Mesenchymal stem cell (in vitro differentiated cells and primary cell): ENCODE measurements around the gene ZIC4.
A peak's percentile ranks its signal among the peaks of the same experiment; 100 is the strongest.

Source experiments
- DNase-seq: peaks from one replicate; pipeline ENCODE4 v3.0.0-alpha.2; 2013
- H2AFZ ChIP-seq: one replicate; pipeline ENCODE4 v1.6.1; 2013; ENCODE audit warnings: low read depth, mild to moderate bottlenecking, control low read depth, inconsistent platforms, low read length, moderate library complexity
- H2AK5ac ChIP-seq: 2 replicates; pipeline ENCODE4 v1.6.1; 2013; ENCODE audit warnings: low read length, moderate library complexity, mild to moderate bottlenecking, inconsistent platforms; ENCODE audit not compliant: severe bottlenecking
- H2BK120ac ChIP-seq: one replicate; pipeline ENCODE4 v1.6.1; 2013; ENCODE audit warnings: low read depth, mild to moderate bottlenecking, inconsistent platforms, low read length, moderate library complexity
- H2BK12ac ChIP-seq, 2 experiments: one replicate each; pipeline ENCODE4 v1.6.1; 2013; ENCODE audit warnings: inconsistent platforms in 2 of 2, low read length in 2 of 2, mild to moderate bottlenecking in 2 of 2, moderate library complexity in 2 of 2, control low read depth in 1 of 2
- H2BK15ac ChIP-seq: one replicate; pipeline ENCODE4 v1.6.1; 2013; ENCODE audit warnings: mild to moderate bottlenecking, low read depth, inconsistent platforms; ENCODE audit not compliant: poor library complexity, severe bottlenecking
- H2BK5ac ChIP-seq: 2 replicates; pipeline ENCODE4 v1.6.1; 2013; ENCODE audit warnings: low read depth, mild to moderate bottlenecking, low read length, control low read depth, inconsistent platforms; ENCODE audit not compliant: poor library complexity, severe bottlenecking
- H3K14ac ChIP-seq, 2 experiments: one replicate each; pipeline ENCODE4 v1.6.1; 2013; ENCODE audit warnings: inconsistent platforms in 2 of 2, low read length in 2 of 2, control low read depth in 1 of 2, mild to moderate bottlenecking in 1 of 2, moderate library complexity in 1 of 2
- H3K18ac ChIP-seq, 2 experiments: one replicate each; pipeline ENCODE4 v1.6.1; 2013; ENCODE audit warnings: inconsistent platforms in 2 of 2, low read length in 2 of 2, control low read depth in 1 of 2, low read depth in 1 of 2, mild to moderate bottlenecking in 1 of 2
- H3K23ac ChIP-seq, 2 experiments: one replicate each; pipeline ENCODE4 v1.6.1; 2013; ENCODE audit warnings: inconsistent platforms in 2 of 2, low read length in 2 of 2, mild to moderate bottlenecking in 2 of 2, moderate library complexity in 2 of 2, control low read depth in 1 of 2
- H3K27ac ChIP-seq: 2 replicates; pipeline ENCODE4 v1.5.1; 2013; ENCODE audit warnings: mild to moderate bottlenecking, moderate library complexity, low read length, control low read depth, inconsistent platforms; ENCODE audit not compliant: poor library complexity, severe bottlenecking
- H3K27me3 ChIP-seq, 2 experiments: 2 replicates each; pipeline versions ENCODE4 v1.6.1 to v1.7.0; 2013; ENCODE audit warnings: low read length in 2 of 2, mild to moderate bottlenecking in 2 of 2, moderate library complexity in 2 of 2, control low read depth in 1 of 2, inconsistent platforms in 1 of 2; ENCODE audit not compliant: control insufficient read depth in 1 of 2, insufficient read depth in 1 of 2
- H3K36me3 ChIP-seq, 2 experiments: 2 replicates each; pipeline versions ENCODE4 v1.6.1 to v1.7.0; 2013; ENCODE audit warnings: low read length in 2 of 2, control low read depth in 1 of 2, inconsistent platforms in 1 of 2, low read depth in 1 of 2, mild to moderate bottlenecking in 1 of 2; ENCODE audit not compliant: insufficient read depth in 2 of 2, control insufficient read depth in 1 of 2
- H3K4ac ChIP-seq, 2 experiments: one replicate each; pipeline ENCODE4 v1.6.1; 2013; ENCODE audit warnings: inconsistent platforms in 2 of 2, low read length in 2 of 2, mild to moderate bottlenecking in 2 of 2, moderate library complexity in 2 of 2, control low read depth in 1 of 2, low read depth in 1 of 2
- H3K4me1 ChIP-seq: 2 replicates; pipeline ENCODE4 v1.6.1; 2013; ENCODE audit warnings: low read depth, low read length, control low read depth; ENCODE audit not compliant: control insufficient read depth, insufficient read depth
- H3K4me2 ChIP-seq: 2 replicates; pipeline ENCODE4 v1.6.1; 2013; ENCODE audit warnings: low read length, mild to moderate bottlenecking, inconsistent platforms; ENCODE audit not compliant: poor library complexity, severe bottlenecking
- H3K4me3 ChIP-seq, 2 experiments: 2 replicates each; pipeline versions ENCODE4 v1.5.1 to v1.7.0; 2013; ENCODE audit warnings: low read length in 2 of 2, mild to moderate bottlenecking in 2 of 2, control low read depth in 1 of 2, low read depth in 1 of 2; ENCODE audit not compliant: insufficient read depth in 1 of 2
- H3K79me1 ChIP-seq: replicated peaks from 2 replicates; pipeline ENCODE4 v1.6.1; 2013; ENCODE audit warnings: mild to moderate bottlenecking, control low read depth, low read length, inconsistent platforms; ENCODE audit not compliant: poor library complexity, severe bottlenecking
- H3K9ac ChIP-seq: 2 replicates; pipeline ENCODE4 v1.7.0; 2013; ENCODE audit warnings: mild to moderate bottlenecking, low read length, moderate library complexity
- H3K9me3 ChIP-seq: 2 replicates; pipeline ENCODE4 v1.7.0; 2013; ENCODE audit warnings: mild to moderate bottlenecking, low read length; ENCODE audit not compliant: control insufficient read depth
- H4K8ac ChIP-seq: one replicate; pipeline ENCODE4 v1.6.1; 2013; ENCODE audit warnings: inconsistent platforms, mild to moderate bottlenecking, low read length, moderate library complexity
- H4K91ac ChIP-seq: one replicate; pipeline ENCODE4 v1.6.1; 2013; ENCODE audit warnings: mild to moderate bottlenecking, low read length, inconsistent platforms
- WGBS: methylation state at CpG from one replicate; pipeline ENCODE4 v1.1.7; 2013; ENCODE audit warnings: mixed read lengths; 5-methylcytosine and 5-hydroxymethylcytosine counted together

ZIC4 gene

GRCh38 chr3:147361454-147362420 lies 44.6 kb downstream of the ZIC4 start:
- Histone ChIP-seq H3K79me1 (no peaks in the 10 kb centered on the region), H3K27me3 (peaks cover 75 to 99% of the 10 kb centered on the region in 2 experiments), H3K4me3 (no peak overlapping the region), H3K4me1 (peaks cover 8% of the 10 kb centered on the region), H4K8ac (no peak overlapping the region), H3K23ac (no peak overlapping the region), H3K36me3 (no peaks in the 10 kb centered on the region), H3K4ac (no peak overlapping the region), H2BK120ac (no peak overlapping the region), H3K4me2 (peak overlapping the region; percentile 40), H2BK15ac (no peak overlapping the region), H3K27ac (no peak overlapping the region), H2BK5ac (no peak overlapping the region), H2AK5ac (no peak overlapping the region), H3K9me3 (peaks cover 8% of the 10 kb centered on the region), H3K18ac (no peak overlapping the region), H4K91ac (no peak overlapping the region), H2BK12ac (no peak overlapping the region), H2AFZ (no peak overlapping the region), H3K9ac (no peak overlapping the region), H3K14ac (no peak overlapping the region)
- DNase-seq: no peak
- WGBS: 11% methylated on average over 10 of the region's 12 CpGs

GRCh38 chr3:147360646-147361453 lies 45.5 kb downstream of the ZIC4 start:
- no peak overlapping the region for H2BK5ac ChIP-seq
- H3K18ac ChIP-seq: no peak overlapping the region
- H3K27ac ChIP-seq: no peak overlapping the region
- no peak for DNase-seq
- no peak overlapping the region for H4K8ac ChIP-seq
- H3K9me3 ChIP-seq: peaks cover 8% of the 10 kb centered on the region
- H3K4ac ChIP-seq: no peak overlapping the region
- H3K36me3 ChIP-seq: no peaks in the 10 kb centered on the region
- peak overlapping the region; percentile 40 for H3K4me2 ChIP-seq
- no peak overlapping the region for H3K9ac ChIP-seq
- H3K4me1 ChIP-seq: peaks cover 8% of the 10 kb centered on the region
- H3K23ac ChIP-seq: no peak overlapping the region
- H3K27me3 ChIP-seq: peaks cover 84 to 99% of the 10 kb centered on the region in 2 experiments
- H4K91ac ChIP-seq: no peak overlapping the region
- H3K4me3 ChIP-seq: peak overlapping the region in 1 of 2 experiments; percentile 44
- H2BK120ac ChIP-seq: no peak overlapping the region
- 10% methylated on average over 19 of the region's 21 CpGs for WGBS
- no peak overlapping the region for H2BK15ac ChIP-seq
- no peak overlapping the region for H2BK12ac ChIP-seq
- no peak overlapping the region for H3K14ac ChIP-seq
- no peaks in the 10 kb centered on the region for H3K79me1 ChIP-seq
- no peak overlapping the region for H2AK5ac ChIP-seq
- no peak overlapping the region for H2AFZ ChIP-seq

GRCh38 chr3:147360051-147360439 lies 46.3 kb downstream of the ZIC4 start:
- H3K9me3 ChIP-seq: peaks cover 8% of the 10 kb centered on the region
- WGBS: 6% methylated on average over 5 of the region's 5 CpGs

More at GRCh38 chr3:147360051-147360439, 46.3 kb downstream of the ZIC4 start:
- Histone ChIP-seq H4K8ac (no peak overlapping the region), H3K27me3 (peaks cover 84 to 99% of the 10 kb centered on the region in 2 experiments), H3K4me1 (peaks cover 8% of the 10 kb centered on the region), H2AK5ac (no peak overlapping the region), H3K9ac (no peak overlapping the region), H3K4ac (no peak overlapping the region), H3K4me3 (no peak overlapping the region), H3K4me2 (no peak overlapping the region), H4K91ac (no peak overlapping the region), H2BK120ac (no peak overlapping the region), H3K18ac (no peak overlapping the region), H3K27ac (no peak overlapping the region), H2BK15ac (no peak overlapping the region), H2BK12ac (no peak overlapping the region), H3K14ac (no peak overlapping the region), H2BK5ac (no peak overlapping the region), H3K23ac (no peak overlapping the region), H2AFZ (no peak overlapping the region), H3K79me1 (no peaks in the 10 kb centered on the region), H3K36me3 (no peaks in the 10 kb centered on the region)
- DNase-seq: no peak
